ENCODE measurements around the gene FRAT1. TPM values are rescaled to one million over a fixed set of nuclear protein-coding genes. Genes with fewer than 3 reads are reported as not detected.

FRAT1 gene
- total RNA-seq, 1 experiment from 2014 or later, result 2.4 TPM

GRCh38 chr10:97356318-97356914 is 37.3 kb downstream of the FRAT1 start:
- POLR2A ChIA-PET (ENCODE audit: unreplicated experiment), result no interaction called here
- Histone ChIP-seq H3K9me2 (ENCODE audit: insufficient read depth) (no peaks in the 10 kb centered on the region), H3K4me3 (no peak overlapping the region), H3K27me3 (ENCODE audit: insufficient read depth, low read depth) (no peaks in the 10 kb centered on the region), H3K27ac (no peak overlapping the region), H3K4me2 (no peak overlapping the region), H4K20me1 (ENCODE audit: insufficient read depth) (no peaks in the 10 kb centered on the region), H3K36me3 (ENCODE audit: low read depth) (no peaks in the 10 kb centered on the region), H3K9me3 (ENCODE audit: insufficient read depth, low read depth) (no peaks in the 10 kb centered on the region), H3K4me1 (replicated peaks; ENCODE audit: insufficient read depth) (no peaks in the 10 kb centered on the region), H3F3A (ENCODE audit: insufficient read depth, low read depth) (no peaks in the 10 kb centered on the region), H3K79me2 (ENCODE audit: low read depth) (no peaks in the 10 kb centered on the region), H2AFZ (no peak overlapping the region)
- no TSS peak for BruUV-seq (replicated peaks)
- no peak for DNase-seq
- CTCF ChIA-PET, result no interaction called here
- no peak for TF ChIP-seq EZH2 (IDR thresholded peaks at IDR 0.05; ENCODE audit: low read depth)
- TF ChIP-seq CTCF (conservative IDR thresholded peaks at IDR 0.05), result no peak
- intact Hi-C loops (cut with micrococcal nuclease; ENCODE audit: unreplicated experiment), result no loop called here

GRCh38 chr10:97356918-97357317 is 37.8 kb downstream of the FRAT1 start:
- no TSS peak for BruUV-seq (replicated peaks)
- H3K4me2 ChIP-seq, result no peak overlapping the region
- intact Hi-C loops (cut with micrococcal nuclease; ENCODE audit: unreplicated experiment), result no loop called here
- ChIA-PET CTCF (no interaction called here), POLR2A (ENCODE audit: unreplicated experiment) (no interaction called here)
- no peaks in the 10 kb centered on the region for H3K9me2 ChIP-seq (ENCODE audit: insufficient read depth)
- no peaks in the 10 kb centered on the region for H3K9me3 ChIP-seq (ENCODE audit: insufficient read depth, low read depth)
- H3K27ac ChIP-seq, result no peak overlapping the region
- no peak overlapping the region for H2AFZ ChIP-seq
- no peaks in the 10 kb centered on the region for H3K79me2 ChIP-seq (ENCODE audit: low read depth)
- no peaks in the 10 kb centered on the region for H3K27me3 ChIP-seq (ENCODE audit: insufficient read depth, low read depth)
- H3K36me3 ChIP-seq (ENCODE audit: low read depth), result no peaks in the 10 kb centered on the region
- DNase-seq, result no peak
- H3F3A ChIP-seq (ENCODE audit: insufficient read depth, low read depth), result no peaks in the 10 kb centered on the region
- H4K20me1 ChIP-seq (ENCODE audit: insufficient read depth), result no peaks in the 10 kb centered on the region
- H3K4me3 ChIP-seq, result no peak overlapping the region
- TF ChIP-seq CTCF (conservative IDR thresholded peaks at IDR 0.05) (no peak), EZH2 (IDR thresholded peaks at IDR 0.05; ENCODE audit: low read depth) (no peak)
- no peaks in the 10 kb centered on the region for H3K4me1 ChIP-seq (replicated peaks; ENCODE audit: insufficient read depth)

GRCh38 chr10:97358349-97358748 is 39.3 kb downstream of the FRAT1 start:
- no peak for DNase-seq
- H3K36me3 ChIP-seq (ENCODE audit: low read depth), result no peaks in the 10 kb centered on the region
- ChIA-PET POLR2A (ENCODE audit: unreplicated experiment) (no interaction called here), CTCF (no interaction called here)
- no peaks in the 10 kb centered on the region for H3F3A ChIP-seq (ENCODE audit: insufficient read depth, low read depth)
- H3K9me2 ChIP-seq (ENCODE audit: insufficient read depth), result no peaks in the 10 kb centered on the region
- no peak overlapping the region for H3K4me2 ChIP-seq
- H3K79me2 ChIP-seq (ENCODE audit: low read depth), result no peaks in the 10 kb centered on the region
- no TSS peak for BruUV-seq (replicated peaks)
- H4K20me1 ChIP-seq (ENCODE audit: insufficient read depth), result no peaks in the 10 kb centered on the region
- H3K27me3 ChIP-seq (ENCODE audit: insufficient read depth, low read depth), result no peaks in the 10 kb centered on the region
- intact Hi-C loops (cut with micrococcal nuclease; ENCODE audit: unreplicated experiment), result no loop called here
- no peak overlapping the region for H2AFZ ChIP-seq
- H3K9me3 ChIP-seq (ENCODE audit: insufficient read depth, low read depth), result no peaks in the 10 kb centered on the region
- no peak overlapping the region for H3K4me3 ChIP-seq
- no peaks in the 10 kb centered on the region for H3K4me1 ChIP-seq (replicated peaks; ENCODE audit: insufficient read depth)
- TF ChIP-seq EZH2 (IDR thresholded peaks at IDR 0.05; ENCODE audit: low read depth), result no peak
- TF ChIP-seq CTCF (conservative IDR thresholded peaks at IDR 0.05), result no peak
- no peak overlapping the region for H3K27ac ChIP-seq
